GM18511 (cell line): ENCODE measurements around the gene TIMM29.

ENCODE experiments used
- ATAC-seq: cut with Tn5 transposase; IDR thresholded peaks from one replicate; pipeline ENCODE4 v1.9.1; 2021; ENCODE audit warnings: mild to moderate bottlenecking, moderate library complexity; ENCODE audit not compliant: unreplicated experiment

TIMM29 gene

DNA sequence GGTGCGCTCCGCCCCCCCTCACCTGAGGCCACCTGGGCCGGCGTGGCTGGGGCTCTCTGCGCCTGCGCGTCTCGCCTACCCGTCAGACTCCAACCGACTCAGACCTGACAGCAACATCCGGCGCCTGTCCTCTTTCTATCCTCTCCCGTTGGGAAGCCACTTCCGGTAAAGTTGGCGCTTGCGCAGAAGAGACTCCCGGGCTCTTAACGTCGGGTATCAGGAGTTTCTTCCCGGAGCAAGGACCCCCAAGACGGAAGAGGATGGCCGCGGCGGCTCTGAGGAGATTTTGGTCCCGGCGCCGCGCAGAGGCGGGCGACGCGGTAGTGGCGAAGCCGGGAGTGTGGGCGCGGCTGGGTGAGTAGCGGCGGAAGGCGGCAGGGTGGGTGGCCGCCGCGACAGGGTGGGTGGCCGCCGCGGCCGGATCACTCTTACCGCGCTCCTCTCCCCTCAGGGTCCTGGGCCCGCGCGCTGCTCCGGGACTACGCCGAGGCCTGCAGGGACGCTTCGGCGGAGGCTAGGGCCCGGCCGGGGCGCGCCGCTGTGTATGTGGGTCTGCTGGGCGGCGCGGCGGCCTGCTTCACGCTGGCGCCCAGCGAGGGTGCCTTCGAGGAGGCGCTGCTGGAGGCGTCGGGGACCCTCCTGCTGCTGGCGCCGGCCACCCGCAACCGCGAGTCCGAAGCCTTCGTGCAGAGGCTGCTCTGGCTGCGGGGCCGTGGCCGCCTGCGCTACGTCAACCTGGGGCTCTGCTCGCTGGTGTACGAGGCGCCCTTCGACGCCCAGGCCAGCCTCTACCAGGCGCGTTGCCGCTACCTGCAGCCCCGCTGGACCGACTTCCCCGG lies at the start of gene TIMM29, which contains the start of gene YIPF2:
Gene TIMM29 (plus strand): TSS at position 249 of the 839 bp plus-strand sequence. CDS start 12 bp downstream, at position 261.
Gene YIPF2 (minus strand): TSS at position 77 of the 839 bp plus-strand sequence. CDS start 229 bp downstream, outside the sequence.
- peak; percentile 85 for ATAC-seq

DNA sequence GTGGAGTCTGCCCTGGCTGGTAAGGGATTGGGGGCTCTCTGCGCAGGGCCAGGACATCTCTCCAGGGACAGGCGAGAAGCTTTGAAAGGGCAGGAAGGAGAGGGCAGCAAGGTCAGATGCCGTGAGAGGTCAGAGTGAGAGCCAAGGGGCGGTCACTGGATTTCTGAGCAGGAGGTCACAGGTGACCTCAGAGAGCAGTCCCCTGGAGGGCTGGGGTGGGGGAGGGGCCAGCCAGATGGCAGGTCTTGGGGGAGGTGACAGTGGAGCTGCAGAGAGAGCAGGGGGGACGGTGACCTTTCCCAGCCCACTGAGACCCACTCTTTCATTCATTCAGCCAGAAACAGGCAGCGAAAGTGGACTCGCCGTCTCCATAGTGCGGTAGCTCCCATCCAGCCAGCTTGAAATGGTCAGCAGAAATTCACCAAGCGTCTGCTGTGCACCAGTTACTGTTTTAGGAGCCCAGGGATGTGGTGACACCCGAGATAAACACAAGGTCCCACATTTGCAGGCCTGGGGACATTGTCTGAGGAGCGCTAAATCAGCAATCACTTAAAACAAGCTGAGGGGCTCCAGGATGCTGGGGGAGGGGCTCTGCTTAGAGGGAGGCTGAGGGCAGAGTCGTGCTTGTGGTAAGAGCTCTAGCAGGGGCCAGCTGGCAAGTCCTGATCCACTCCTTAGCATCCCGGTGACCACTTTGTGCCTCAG lies 47.1 kb upstream of the TIMM29 start:
- no peak for ATAC-seq

GRCh38 chr19:10882108-10882457 lies 46.5 kb upstream of the TIMM29 start:
- no peak for ATAC-seq

DNA sequence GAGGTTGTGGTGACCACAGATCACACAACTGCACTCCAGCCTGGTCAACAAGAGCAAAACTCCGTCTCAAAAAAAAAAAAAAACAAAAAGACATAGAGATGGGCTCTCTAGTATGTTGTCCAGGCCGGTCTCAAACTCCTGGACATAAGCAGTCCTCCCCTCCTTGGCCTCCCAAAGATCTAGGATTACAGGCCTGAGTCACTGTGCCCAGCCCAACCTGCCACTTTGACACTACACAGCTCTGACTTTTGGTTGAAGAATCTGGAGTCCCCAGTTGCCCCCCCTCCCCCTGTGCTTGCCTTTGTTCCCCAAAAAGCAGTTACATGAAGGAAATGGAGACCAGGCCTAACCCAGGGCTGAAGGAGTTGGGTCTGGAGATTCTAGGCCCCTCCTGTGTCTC lies 44.3 kb upstream of the TIMM29 start:
- ATAC-seq: no peak

GRCh38 chr19:10885201-10886169 lies 43.1 kb upstream of the TIMM29 start:
- ATAC-seq: no peak

DNA sequence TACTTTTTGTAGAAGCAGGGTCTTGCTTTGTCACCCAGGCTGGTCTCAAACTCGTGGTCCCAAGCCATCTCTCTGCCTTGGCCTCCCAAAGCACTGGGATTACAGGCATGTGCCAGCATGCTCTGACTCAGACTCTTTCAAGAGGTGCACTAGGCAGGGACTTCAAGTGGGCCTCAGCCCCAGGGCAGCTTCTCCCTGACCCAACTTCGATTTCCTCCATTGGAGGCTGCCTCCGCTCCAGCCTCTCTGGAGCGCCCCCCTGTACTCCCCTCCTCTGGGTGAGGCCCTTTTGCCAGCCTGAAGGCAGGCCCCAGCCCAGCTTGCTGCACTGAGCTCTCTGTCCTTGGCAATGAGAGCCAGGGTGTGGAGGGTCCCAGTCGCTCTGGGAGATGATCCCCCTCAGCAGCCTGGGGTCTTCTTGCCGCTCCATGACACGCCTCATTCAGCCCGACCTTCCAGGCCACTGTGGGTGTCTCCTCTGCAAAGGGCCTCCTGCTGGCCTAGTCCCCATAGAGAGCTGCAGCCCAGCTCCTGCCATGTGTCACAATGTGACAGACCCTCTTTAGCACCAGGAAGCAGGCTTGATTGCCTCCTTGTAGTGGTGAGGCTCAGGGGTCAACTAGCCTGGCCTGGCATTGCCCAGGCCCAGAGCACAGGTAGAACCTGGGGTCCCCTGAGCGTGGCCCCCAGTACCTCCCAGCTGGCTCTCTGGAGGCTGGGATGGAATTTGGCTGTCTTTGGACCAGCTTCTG lies 40.8 kb upstream of the TIMM29 start:
- ATAC-seq: no peak

- no peak for ATAC-seq
Measured at GRCh38 chr19:10888421-10888866, 40.2 kb upstream of the TIMM29 start.

DNA sequence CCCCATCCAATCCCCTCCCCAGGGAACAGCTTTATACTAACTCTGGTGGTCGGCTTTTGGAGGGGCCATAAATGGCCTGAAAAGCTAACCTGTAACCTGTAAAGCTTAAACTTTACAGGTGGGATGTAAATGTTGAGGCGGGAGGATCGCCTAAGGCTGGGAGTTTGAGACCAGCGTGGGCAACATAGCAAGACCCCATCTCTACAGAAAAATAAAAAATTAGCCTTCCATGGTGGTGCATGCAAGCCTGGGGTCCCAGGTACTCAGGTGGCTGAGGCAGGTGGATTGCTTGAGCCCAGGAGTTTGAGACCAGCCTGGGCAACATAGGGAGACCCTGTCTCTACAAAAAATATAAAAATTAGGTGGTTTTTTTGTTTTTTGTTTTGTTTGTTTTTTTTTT lies 38.7 kb upstream of the TIMM29 start:
- no peak for ATAC-seq

DNA sequence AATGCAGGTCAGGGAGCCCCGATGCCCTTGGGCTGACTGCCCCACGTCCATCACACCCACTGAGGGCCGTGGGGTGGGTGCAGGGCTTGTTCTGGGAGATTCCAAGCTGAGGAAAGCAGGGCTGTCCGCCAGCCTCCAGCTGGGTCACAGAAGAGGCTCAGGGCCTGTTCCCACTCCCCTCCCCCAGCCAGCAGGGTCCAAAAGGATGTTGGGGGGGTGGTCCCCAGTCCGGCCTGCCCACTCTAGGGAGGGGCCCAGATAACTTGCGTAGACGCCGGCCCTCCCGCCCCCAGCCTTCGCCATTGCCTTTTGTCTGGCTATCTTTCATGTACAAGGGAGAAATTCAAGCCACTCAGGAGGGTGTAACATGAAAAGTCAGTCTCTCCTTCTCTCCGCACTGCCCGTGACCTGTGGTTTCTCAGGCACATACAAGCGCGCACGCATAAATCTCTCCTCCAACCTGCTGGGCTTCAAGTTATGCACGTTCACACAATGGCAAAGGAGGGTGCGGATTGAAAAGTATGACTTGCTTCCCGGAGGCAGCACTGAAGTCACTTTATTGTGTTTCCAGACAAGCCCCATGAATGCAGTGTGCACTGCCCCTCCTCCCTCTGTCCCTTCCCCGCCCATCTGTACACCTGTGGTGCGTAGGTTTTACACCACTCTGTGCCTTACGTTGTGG lies 37.1 kb upstream of the TIMM29 start:
- ATAC-seq: no peak

GRCh38 chr19:10892256-10892655 lies 36.4 kb upstream of the TIMM29 start:
- no peak for ATAC-seq

GRCh38 chr19:10894911-10895213 lies 33.7 kb upstream of the TIMM29 start:
- no peak for ATAC-seq

DNA sequence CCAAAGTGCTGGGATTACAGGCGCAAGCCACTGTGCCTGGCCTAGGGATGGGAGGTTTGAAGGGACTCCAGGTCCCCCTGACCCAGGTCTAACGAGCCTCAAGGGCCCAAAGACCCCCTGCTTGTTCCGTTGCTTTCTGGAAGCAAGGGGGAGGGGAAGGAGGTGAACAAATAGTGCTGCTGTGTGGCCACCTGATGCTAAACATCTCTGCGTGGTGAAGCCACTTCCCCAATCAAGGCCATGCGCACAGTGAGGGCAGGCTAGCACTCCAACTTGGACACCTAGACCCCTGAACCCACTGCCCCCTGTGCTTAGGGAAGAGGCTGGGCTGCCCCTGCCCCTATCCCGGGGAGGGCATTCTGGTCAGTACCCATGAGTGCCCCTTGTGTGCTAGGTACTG lies 33.2 kb upstream of the TIMM29 start:
- ATAC-seq: no peak

GRCh38 chr19:10895920-10896319 lies 32.7 kb upstream of the TIMM29 start:
- ATAC-seq: no peak

GRCh38 chr19:10896851-10897526 lies 31.6 kb upstream of the TIMM29 start:
- no peak for ATAC-seq

GRCh38 chr19:10898633-10899032 lies 30.0 kb upstream of the TIMM29 start:
- no peak for ATAC-seq

DNA sequence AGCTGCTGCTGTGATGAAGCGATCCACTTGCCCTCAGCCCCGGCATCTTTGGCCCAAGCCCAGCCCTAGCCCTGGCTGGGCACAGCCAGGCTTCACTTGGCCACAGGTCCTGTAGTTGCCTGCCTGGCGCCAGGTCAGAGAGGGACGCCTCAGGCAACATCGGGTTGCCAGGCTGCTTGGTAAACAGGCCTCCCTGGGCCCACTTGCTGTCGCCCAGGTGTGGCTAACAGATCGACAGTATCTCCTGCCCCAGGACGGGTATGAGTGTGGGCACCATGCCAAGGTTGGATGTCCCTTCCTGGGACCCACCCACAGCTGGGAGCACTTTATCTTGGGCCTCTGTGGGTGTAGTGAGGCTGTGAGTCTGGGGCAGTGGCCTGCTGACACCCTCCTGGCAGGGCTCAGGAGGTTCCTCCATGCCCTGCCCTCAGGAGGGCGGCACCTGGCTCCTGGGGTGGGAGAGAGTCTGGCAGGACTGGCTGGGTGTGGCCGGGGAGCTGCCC lies 29.4 kb upstream of the TIMM29 start:
- ATAC-seq: no peak

DNA sequence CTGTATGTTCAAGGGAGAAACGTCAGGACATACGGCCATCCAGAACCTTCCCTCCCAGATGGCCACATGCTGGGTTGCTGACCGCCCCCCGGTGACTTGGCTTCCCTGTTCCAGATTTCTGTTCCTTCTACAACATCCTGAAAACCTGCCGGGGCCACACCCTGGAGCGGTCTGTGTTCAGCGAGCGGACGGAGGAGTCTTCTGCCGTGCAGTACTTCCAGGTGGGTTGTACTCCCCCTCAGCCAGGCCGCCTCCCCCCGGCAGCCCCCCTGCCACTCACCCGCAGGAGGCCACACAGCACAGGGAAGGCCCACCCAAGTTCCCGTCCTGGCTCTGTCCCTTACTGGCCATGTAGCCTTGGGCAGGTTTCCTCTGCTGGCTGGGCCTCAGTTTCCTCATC lies 20.7 kb upstream of the TIMM29 start:
- no peak for ATAC-seq

DNA sequence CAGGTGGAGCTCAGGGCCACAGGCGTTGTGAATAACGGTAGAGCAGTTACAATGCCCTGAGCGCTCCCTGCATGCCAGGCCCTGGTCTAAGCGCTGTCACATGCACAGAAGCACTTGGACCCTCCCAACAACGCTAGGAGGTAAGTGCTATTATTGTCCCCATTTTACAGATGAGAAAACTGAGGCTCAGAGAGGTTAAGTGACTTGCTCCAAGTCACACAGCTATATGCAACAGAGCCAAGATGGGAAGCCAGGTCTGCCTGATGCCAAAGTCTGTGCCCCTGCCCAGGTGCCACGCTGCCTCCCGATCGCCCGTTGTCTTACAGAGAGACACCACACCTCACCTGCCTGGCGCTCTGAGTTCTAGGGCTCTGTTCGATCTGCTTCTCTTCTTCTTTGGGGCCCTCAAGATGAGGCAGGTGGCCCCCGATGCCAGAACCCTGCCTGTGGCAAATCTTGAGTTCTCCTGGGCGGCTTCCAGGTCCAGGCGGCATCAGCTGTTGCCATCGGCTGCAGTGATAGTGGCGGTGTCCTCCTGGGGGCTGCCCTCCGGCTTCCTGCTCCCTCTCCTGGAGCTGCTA lies 20.1 kb upstream of the TIMM29 start:
- ATAC-seq: no peak
